Effector memory CD4-positive, alpha-beta T cell (primary cell): ENCODE results near the gene IARS2.

ENCODE experiments used
- DNase-seq, 3 donors: peaks; one replicate each; pipeline ENCODE4 v3.0.0-alpha.2; 2020
- H3K27ac ChIP-seq: 2 replicates; pipeline ENCODE4 v1.7.0; 2013; ENCODE audit warnings: mild to moderate bottlenecking, low read length, moderate library complexity; ENCODE audit not compliant: insufficient read depth, poor library complexity, severe bottlenecking
- H3K27me3 ChIP-seq: replicated peaks from 2 replicates; pipeline ENCODE4 v1.7.0; 2013; ENCODE audit warnings: mild to moderate bottlenecking, low read length; ENCODE audit not compliant: insufficient read depth, control insufficient read depth, poor library complexity, severe bottlenecking
- H3K36me3 ChIP-seq: 2 replicates; pipeline ENCODE4 v1.7.0; 2013; ENCODE audit warnings: mild to moderate bottlenecking, low read length, moderate library complexity; ENCODE audit not compliant: control insufficient read depth, insufficient read depth
- H3K4me1 ChIP-seq: 2 replicates; pipeline ENCODE4 v1.7.0; 2013; ENCODE audit warnings: low read length, mild to moderate bottlenecking; ENCODE audit not compliant: control insufficient read depth, insufficient read depth, poor library complexity, severe bottlenecking
- H3K4me3 ChIP-seq: 2 replicates; pipeline ENCODE4 v1.7.0; 2013; ENCODE audit warnings: low read length, low read depth, mild to moderate bottlenecking; ENCODE audit not compliant: insufficient read depth, poor library complexity, severe bottlenecking
- H3K9me3 ChIP-seq: 2 replicates; pipeline ENCODE4 v1.7.0; 2013; ENCODE audit warnings: mild to moderate bottlenecking, low read length, moderate library complexity; ENCODE audit not compliant: control insufficient read depth

The IARS2 gene

GRCh38 chr1:220186752-220187151 lies 92.8 kb downstream of the IARS2 start:
- DNase-seq = no peak
- H3K4me3 ChIP-seq = no peak overlapping the region
- H3K4me1 ChIP-seq = no peaks in the 10 kb centered on the region
- H3K36me3 ChIP-seq = peaks cover 15% of the 10 kb centered on the region
- no peaks in the 10 kb centered on the region for H3K9me3 ChIP-seq
- no peak overlapping the region for H3K27ac ChIP-seq
- H3K27me3 ChIP-seq = no peaks in the 10 kb centered on the region

GRCh38 chr1:220188538-220188937 lies 94.6 kb downstream of the IARS2 start:
- Histone ChIP-seq H3K27me3 (no peaks in the 10 kb centered on the region), H3K27ac (no peak overlapping the region), H3K4me1 (no peaks in the 10 kb centered on the region), H3K4me3 (no peak overlapping the region), H3K9me3 (no peaks in the 10 kb centered on the region), H3K36me3 (peaks cover 26% of the 10 kb centered on the region)
- no peak for DNase-seq

GRCh38 chr1:220189750-220190347 lies 95.9 kb downstream of the IARS2 start:
- Histone ChIP-seq H3K36me3 (peaks cover 28% of the 10 kb centered on the region), H3K9me3 (no peaks in the 10 kb centered on the region), H3K4me3 (no peak overlapping the region), H3K27me3 (no peaks in the 10 kb centered on the region), H3K4me1 (no peaks in the 10 kb centered on the region), H3K27ac (no peak overlapping the region)
- no peak for DNase-seq

GRCh38 chr1:220195701-220196100 lies 101.8 kb downstream of the IARS2 start:
- Histone ChIP-seq H3K4me3 (no peak overlapping the region), H3K27ac (no peak overlapping the region), H3K4me1 (no peaks in the 10 kb centered on the region), H3K36me3 (peaks cover 37% of the 10 kb centered on the region), H3K9me3 (no peaks in the 10 kb centered on the region), H3K27me3 (no peaks in the 10 kb centered on the region)
- no peak for DNase-seq
